ENCODE data around the gene TMEM179.
"Not testable (repeated sequence)": the region's sequence is repeated elsewhere in the genome, so short reads cannot be mapped to it uniquely, and the experiment has no call there.

TMEM179 gene

GRCh38 chr14:104636846-104637545 lies 32.4 kb upstream of the TMEM179 start:
- not testable (repeated sequence) for DNase-seq

DNA sequence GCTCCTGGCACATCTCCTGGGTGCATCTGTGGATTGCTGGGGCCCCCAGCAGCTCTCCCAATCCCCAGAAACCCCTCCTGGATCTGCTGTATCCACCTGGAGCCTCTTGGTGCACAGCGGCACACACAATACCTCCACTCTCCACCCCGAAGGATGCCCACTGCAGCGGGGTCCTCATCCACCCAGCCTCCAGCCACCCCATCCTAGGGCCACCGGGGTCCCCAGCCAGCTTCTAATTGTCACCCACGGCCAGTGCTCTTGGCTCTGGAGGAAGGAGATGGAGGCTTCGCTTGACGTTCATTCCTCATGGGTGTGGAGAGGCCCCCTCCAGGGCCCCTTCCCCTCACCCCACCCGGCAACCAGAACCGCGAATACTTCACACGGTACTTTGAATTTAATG lies 31.6 kb upstream of the TMEM179 start:
- no peak for DNase-seq

DNA sequence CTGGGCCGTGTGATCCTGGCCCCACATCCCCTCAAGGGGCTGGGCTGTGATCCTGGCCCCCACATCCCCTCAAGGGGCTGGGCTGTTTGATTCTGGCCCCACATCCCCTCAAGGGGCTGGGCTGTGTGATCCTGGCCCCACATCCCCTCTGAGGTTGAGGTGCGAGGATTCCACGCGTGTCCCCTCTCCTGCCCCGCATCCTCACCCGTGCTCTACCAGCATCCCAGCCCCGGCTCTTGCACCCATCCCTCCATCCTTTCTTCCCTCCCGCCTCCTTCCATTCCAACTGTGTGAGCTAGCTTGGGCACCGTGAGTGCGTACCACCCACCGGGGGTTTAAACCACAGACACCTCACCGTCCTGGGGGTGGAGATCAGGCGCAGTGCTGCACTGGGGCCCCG lies 31.1 kb upstream of the TMEM179 start:
- DNase-seq: no peak

GRCh38 chr14:104634886-104635570 lies 30.5 kb upstream of the TMEM179 start:
- DNase-seq: no peak

- no peak for DNase-seq
Observed at GRCh38 chr14:104634138-104634760, 29.7 kb upstream of the TMEM179 start.

DNA sequence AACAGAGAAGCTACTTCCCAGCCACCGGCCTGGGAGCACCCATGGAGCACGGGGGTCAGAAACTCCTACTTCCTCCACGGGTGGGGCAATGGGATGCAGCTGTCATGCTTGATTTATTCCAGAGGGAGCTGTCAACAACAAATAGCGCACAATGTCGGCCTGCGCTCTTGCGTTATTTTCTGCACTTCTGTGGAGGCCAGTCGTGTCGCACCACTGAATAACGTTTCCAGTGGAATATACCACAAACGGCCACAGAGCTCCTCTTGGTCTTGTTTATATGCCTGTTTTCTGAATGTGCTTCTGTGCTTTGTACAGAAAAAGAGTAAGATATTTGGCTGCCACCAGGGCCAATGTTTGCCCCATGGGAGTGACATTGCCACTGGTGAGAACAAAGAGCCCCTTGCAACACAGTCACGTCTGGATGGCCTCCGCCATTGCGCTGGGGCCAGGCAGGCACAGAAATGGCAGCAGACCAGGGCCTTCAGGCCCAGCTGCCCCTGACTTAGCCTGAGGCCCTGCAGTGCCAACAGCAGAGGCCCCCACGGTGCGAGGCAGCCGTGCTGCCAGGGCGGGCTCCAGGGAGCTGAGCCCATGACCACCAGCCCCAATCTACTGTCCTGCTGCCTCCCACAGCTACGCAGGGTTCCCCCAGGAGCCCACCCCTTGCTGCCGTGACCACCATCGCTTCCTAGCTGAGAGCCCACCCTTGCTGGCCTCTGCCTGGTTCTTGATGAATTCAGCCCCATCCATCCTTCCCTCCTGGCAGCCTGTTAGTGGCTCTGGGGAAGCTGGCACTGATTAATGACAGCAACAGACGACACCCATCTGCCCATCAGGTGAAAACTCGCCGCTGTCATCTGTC lies 28.9 kb upstream of the TMEM179 start:
- no peak for DNase-seq

GRCh38 chr14:104632781-104633180 lies 28.2 kb upstream of the TMEM179 start:
- no peak for DNase-seq

DNA sequence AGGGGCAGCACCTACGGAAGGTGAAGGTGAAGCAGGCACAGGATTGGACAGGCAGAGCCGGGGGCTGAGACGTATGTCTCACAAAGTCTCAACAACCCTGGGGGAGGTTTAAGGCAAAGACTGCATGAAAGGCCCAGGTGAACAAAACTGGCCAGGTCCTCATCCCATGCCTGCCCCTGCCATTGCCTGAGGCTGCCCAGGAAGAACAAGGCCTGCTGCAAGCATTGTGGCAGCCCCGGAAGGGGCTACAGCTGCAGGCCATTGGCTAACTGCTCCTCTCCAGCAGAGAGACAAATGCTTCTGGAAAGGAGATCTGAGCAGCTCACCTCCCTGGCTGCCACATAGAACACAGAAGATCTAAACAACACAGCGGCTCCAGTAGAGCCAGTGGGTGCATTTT lies 20.4 kb upstream of the TMEM179 start:
- DNase-seq: no peak

DNA sequence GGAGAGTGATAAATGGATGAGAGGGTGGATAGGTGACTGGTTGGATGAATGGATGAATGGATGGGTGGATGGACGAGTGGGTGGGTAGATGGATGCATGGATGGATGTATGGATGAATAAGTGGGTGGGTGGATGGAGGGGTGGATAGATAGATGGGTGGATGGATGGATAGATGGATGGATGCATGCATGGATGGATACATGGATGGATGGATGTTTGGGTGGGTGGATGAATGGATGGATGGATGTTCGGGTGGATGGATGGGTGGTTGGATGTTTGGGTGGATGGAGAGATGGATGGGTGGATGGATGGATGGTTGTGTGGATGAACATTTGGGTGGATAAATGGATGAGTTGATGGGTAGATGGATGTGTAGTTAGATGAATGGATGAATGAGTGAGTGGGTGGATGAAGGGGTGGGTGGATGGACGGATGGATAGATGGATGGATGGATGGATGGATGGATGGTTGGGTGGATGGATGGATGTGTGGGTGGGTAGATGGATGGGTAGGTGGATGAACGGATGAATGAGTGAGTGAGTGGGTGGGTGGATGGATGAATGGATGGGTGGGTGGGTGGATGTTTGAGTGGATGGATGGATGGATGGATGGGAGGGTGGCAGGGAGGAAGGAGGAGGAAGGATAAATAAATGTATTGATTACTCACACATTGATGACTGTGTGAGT lies 9.7 kb upstream of the TMEM179 start:
- DNase-seq: no peak

DNA sequence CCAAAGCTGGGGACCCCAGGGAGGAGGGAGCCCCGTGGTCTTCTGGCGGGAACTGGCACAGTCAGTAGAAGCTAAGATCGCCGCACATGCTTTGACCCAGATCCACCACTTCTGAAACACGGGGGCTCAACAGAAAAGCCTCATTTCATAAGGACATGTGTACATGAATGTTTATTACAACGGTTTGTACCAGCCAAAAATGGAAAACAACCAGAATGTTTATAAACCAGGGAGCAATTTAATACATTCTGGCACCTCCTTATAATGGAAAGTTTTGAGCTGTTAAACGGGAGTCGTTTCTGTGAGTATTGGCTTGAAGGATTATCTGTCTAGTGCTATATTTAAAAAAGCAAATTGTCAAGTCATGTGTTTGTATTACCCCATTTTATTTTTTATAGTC lies 7.3 kb upstream of the TMEM179 start:
- no peak for DNase-seq

DNA sequence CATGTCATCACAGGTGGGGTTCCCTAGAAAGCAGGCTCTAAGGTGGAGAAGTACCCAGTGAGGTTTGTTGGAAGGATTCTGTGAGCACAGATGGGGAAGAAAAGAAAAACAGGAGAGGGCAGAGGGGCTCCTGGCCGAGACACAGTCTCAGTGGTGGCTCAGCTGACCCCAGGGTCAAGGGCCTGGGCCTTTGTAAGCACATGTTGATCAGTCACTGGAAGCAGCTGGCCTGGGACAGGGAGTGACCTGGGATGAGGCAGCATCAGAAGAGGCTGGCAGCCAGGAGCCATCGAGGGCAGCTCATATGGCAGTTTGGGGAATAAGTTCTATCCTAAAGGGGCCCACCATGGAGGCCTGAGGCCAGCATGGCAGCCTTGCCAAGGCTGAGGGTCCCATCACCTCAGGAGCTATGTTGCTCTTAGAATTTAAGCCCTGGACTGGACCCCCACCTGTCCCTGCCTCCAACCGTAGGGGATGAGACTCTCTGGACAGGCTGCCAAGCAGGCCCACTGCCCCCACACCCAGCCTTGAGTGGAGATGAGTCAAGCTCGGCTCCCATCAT lies 6.3 kb upstream of the TMEM179 start:
- DNase-seq: no peak

DNA sequence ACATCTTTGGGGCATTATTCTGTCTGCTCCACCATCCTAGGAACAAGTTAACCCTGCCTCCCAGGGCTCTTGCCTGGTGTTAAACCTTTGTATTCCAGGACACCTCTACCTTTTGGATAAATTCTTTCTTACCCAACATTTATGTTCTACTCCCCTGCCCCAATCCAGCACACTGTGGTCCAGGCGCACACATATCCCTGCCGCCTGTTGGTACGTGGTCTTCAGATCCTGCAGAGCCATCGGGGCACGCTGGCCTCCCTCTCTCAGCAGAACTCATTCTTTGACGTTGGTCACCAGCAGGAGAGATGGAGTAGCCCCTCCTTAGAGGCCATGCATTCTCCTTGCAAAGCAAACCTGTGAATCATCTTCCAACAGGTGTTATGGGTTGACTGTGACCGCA lies 5.1 kb upstream of the TMEM179 start:
- no peak for DNase-seq

- DNase-seq: no peak
Observed at GRCh38 chr14:104603711-104604401, 716 bp downstream of the TMEM179 start.

DNA sequence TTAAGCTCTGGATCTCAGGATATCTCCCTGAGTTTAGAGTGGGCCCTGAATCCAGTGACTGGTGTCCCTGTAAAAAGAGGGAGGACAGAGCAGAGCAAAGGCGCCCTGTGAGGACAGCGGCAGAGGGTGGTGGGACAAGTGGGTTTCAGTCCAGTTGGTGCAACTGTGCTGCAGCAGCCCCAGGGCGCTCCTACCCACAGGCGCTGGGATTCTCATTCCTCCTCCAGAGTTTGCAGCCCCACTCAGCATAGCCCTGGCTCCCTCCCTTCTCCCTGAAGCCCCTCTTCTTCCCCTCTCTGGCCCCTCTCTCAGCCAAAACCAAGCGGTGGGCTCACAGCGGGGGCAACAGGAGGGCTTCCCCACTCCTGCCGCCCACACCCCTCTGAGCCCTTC lies 1.6 kb downstream of the TMEM179 start:
- no peak for DNase-seq

DNA sequence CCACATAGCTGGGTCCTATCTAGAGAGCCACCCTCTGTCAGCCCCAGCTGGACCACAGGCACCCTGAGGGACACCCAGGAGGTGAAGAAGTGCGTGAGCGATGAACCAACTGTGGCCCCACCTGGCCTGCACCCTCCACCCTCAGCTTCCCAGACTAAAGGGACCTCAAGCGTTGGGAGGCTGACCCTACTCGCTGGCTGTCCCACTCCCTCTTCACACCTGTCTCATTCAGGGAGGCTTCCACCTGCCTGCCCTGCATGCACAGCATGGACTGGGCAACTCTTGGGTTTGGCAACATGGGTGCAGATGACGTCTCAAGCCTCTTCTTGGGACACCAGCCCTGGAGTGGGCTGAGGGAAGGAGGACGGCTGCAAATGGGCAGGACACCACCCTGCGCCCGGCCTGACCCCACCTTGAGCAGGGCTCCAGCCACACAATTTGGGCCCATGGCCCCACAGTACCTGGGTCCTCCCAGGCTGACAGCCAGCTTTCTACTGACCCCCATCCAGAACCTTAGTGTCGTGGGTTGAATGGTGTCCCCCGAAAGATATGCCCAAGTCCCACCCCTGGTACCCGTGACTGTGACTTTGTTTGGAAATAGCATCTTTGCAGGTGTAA lies 2.1 kb downstream of the TMEM179 start:
- no peak for DNase-seq

GRCh38 chr14:104601786-104602185 lies 2.8 kb downstream of the TMEM179 start:
- DNase-seq: no peak

DNA sequence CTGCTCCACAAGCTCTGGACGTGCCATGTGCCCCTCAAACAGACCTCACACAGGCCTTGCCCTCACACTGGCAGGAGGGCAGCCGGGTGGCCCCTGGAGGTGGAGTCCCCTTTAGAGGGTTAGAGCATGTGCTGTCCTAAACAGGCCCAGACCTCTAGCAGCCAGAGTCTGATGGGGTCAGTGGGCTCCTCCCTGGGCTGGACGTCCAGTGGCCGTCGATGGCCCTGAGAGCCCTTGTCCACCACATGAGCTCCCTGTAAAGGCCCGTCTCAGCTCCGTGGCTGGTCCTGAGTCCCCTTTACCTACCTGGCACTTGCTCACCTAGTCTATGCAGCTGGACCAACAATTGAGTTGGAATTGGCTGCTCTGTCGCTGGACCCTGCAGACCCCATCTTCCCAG lies 3.8 kb downstream of the TMEM179 start:
- DNase-seq: no peak

- no peak for DNase-seq
Observed at GRCh38 chr14:104600141-104600643, 4.4 kb downstream of the TMEM179 start.

- no peak for DNase-seq
Observed at GRCh38 chr14:104599446-104599845, 5.1 kb downstream of the TMEM179 start.

- no peak for DNase-seq
Observed at GRCh38 chr14:104598910-104599273, 5.7 kb downstream of the TMEM179 start.
